ENCODE data around the gene NKAIN2.

Gene NKAIN2

GRCh38 chr6:123869334-123869733, 65.7 kb downstream of the NKAIN2 start:
- Histone ChIP-seq H3K9me3 (no peaks in the 10 kb centered on the region), H3K27me3 (no peaks in the 10 kb centered on the region), H3K4me1 (ENCODE audit: control insufficient read depth in 1 of 2, insufficient read depth in 1 of 2, low read depth in 1 of 2, low read length in 1 of 2) (peaks cover 4 to 23% of the 10 kb centered on the region in 2 experiments), H3K36me3 (no peaks in the 10 kb centered on the region), H3K4me3 (ENCODE audit: low read depth in 1 of 2, low read length in 1 of 2) (no peak overlapping the region), H3K27ac (no peak overlapping the region)
- TF ChIP-seq, protein P1, sequence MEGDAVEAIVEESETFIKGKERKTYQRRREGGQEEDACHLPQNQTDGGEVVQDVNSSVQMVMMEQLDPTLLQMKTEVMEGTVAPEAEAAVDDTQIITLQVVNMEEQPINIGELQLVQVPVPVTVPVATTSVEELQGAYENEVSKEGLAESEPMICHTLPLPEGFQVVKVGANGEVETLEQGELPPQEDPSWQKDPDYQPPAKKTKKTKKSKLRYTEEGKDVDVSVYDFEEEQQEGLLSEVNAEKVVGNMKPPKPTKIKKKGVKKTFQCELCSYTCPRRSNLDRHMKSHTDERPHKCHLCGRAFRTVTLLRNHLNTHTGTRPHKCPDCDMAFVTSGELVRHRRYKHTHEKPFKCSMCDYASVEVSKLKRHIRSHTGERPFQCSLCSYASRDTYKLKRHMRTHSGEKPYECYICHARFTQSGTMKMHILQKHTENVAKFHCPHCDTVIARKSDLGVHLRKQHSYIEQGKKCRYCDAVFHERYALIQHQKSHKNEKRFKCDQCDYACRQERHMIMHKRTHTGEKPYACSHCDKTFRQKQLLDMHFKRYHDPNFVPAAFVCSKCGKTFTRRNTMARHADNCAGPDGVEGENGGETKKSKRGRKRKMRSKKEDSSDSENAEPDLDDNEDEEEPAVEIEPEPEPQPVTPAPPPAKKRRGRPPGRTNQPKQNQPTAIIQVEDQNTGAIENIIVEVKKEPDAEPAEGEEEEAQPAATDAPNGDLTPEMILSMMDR (IDR thresholded peaks at IDR 0.05): no peak

DNA sequence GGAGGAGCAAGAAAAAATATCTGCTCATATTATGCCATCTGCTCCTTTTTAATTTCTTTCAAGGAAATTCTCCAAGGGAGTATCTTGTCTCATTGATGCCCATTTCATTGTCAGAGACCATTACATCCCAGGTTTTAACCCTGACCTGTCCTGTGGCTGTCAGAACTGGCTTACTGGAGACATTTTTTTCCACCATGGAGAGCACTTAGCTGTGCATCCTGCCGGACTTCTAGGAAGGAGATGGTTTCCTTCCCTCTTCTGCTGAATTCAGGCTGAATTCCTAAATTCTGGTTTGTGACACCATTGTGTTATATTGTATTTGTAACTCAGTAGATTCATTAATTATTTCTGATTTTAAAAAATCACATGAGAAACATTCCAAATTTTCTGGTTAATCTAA, 70.3 kb downstream of the NKAIN2 start:
- Histone ChIP-seq H3K36me3 (no peaks in the 10 kb centered on the region), H3K9me3 (no peaks in the 10 kb centered on the region), H3K27ac (no peak overlapping the region), H3K27me3 (no peaks in the 10 kb centered on the region), H3K4me3 (ENCODE audit: low read depth in 1 of 2, low read length in 1 of 2) (no peak overlapping the region), H3K4me1 (ENCODE audit: control insufficient read depth in 1 of 2, insufficient read depth in 1 of 2, low read depth in 1 of 2, low read length in 1 of 2) (no peaks in the 10 kb centered on the region)
- TF ChIP-seq, protein P1 (IDR thresholded peaks at IDR 0.05): no peak

DNA sequence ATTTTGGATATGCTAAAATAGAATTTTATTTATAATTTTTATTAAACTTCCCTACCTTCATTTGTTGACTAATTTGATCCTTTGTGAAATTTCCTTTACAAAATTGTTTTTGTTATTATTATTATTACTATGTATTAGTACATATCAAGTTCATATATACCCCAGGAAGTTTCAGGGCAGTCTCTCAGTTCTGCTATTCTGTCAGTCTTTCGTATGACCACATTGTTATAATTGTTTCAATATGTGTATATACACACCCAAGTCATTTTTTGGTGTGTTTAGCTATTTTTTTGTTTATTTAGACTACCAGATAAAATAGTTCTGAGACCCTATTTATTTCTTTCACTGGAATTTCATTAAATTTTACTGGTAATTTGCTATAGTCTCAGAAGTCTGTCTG, 72.1 kb downstream of the NKAIN2 start:
- Histone ChIP-seq H3K4me3 (ENCODE audit: low read depth in 1 of 2, low read length in 1 of 2) (no peak overlapping the region), H3K4me1 (ENCODE audit: control insufficient read depth in 1 of 2, insufficient read depth in 1 of 2, low read depth in 1 of 2, low read length in 1 of 2) (no peaks in the 10 kb centered on the region), H3K9me3 (no peaks in the 10 kb centered on the region), H3K36me3 (no peaks in the 10 kb centered on the region), H3K27me3 (no peaks in the 10 kb centered on the region), H3K27ac (no peak overlapping the region)
- TF ChIP-seq, protein P1 (IDR thresholded peaks at IDR 0.05): no peak

DNA sequence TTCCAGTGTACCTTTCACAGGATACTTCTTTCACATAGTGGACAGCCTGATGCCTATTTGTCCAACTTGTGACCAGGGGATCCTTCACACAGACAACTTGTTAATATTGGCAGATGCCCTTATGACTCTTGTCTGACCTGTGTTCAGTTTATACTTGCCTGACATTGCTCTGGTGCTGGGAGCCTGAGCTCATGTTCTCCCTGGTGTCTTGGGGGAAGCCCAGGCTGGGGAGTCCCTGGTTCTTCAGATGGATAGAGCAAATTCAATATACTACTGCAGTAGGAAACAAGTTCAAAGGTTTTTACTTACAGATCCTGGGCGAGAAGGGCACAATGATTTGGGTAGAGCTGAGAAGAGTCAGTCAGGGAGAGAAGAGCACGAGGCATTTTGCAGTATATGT, 76.1 kb downstream of the NKAIN2 start:
- Histone ChIP-seq H3K36me3 (no peaks in the 10 kb centered on the region), H3K27me3 (no peaks in the 10 kb centered on the region), H3K9me3 (no peaks in the 10 kb centered on the region), H3K4me1 (ENCODE audit: control insufficient read depth in 1 of 2, insufficient read depth in 1 of 2, low read depth in 1 of 2, low read length in 1 of 2) (no peaks in the 10 kb centered on the region), H3K27ac (no peak overlapping the region), H3K4me3 (ENCODE audit: low read depth in 1 of 2, low read length in 1 of 2) (no peak overlapping the region)
- TF ChIP-seq, protein P1 (IDR thresholded peaks at IDR 0.05): no peak

GRCh38 chr6:123888771-123889513, 85.3 kb downstream of the NKAIN2 start:
- no peaks in the 10 kb centered on the region for H3K27me3 ChIP-seq
- no peak overlapping the region for H3K4me3 ChIP-seq (ENCODE audit: low read depth in 1 of 2, low read length in 1 of 2)
- H3K27ac ChIP-seq: no peak overlapping the region
- H3K4me1 ChIP-seq (ENCODE audit: control insufficient read depth in 1 of 2, insufficient read depth in 1 of 2, low read depth in 1 of 2, low read length in 1 of 2): no peaks in the 10 kb centered on the region
- no peaks in the 10 kb centered on the region for H3K36me3 ChIP-seq
- TF ChIP-seq, protein P1 (IDR thresholded peaks at IDR 0.05): no peak
- no peaks in the 10 kb centered on the region for H3K9me3 ChIP-seq
